HTR-8/SVneo (cell line): ENCODE data around the gene CACNA1C.
A peak's percentile ranks its signal among the peaks of the same experiment; 100 is the strongest.

Experiments used
- DNase-seq: peaks from one replicate; pipeline ENCODE4 v3.0.0; 2011; ENCODE audit warnings: low spot score, mixed read lengths; ENCODE audit not compliant: insufficient read length
- FAIRE-seq: peaks from 2 replicates; lab custom pipeline; 2011; peaks lifted over from hg19 to GRCh38; lab: Jason Lieb, UNC

Gene CACNA1C

DNA sequence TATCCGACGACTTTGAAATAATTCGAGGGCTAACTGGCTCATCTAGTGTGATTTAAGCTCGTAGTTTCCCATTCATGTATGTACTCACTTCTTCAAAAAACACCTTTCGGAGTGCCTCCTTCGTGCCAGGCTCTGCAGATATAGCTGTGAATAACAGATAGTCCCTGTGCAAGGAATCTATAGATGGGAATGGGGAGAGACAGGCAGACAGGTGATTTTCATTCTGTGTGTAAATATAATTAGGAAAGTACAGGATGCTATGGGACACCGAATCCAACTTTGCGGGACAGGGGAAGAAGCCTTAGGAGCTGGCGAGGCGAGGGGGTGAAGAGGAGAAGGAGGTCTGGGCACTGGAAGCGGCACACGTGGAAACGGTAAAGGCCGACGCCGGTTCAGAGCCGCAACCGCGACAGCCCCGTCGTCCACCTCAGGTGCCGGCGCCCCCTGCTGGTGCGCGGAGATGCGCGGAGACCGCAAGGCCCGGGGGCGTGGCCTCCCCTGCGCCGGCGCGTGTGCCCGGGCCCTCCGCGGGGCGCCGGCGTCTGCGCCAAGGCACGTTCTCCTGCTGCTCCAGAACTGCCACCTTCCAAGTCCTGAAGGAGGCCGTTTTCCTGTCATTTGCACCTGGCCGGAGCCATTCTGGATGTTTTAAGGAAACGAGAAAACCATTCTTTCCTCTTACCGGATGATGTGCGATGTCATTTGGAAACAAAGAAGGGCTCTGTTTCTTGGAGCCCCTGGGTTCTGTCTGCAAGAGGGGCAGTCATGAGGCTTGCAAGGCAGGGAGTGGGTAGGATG is 18.0 kb upstream of the CACNA1C start:
- peak; percentile 64 for FAIRE-seq
- DNase-seq = peak; percentile 85

DNA sequence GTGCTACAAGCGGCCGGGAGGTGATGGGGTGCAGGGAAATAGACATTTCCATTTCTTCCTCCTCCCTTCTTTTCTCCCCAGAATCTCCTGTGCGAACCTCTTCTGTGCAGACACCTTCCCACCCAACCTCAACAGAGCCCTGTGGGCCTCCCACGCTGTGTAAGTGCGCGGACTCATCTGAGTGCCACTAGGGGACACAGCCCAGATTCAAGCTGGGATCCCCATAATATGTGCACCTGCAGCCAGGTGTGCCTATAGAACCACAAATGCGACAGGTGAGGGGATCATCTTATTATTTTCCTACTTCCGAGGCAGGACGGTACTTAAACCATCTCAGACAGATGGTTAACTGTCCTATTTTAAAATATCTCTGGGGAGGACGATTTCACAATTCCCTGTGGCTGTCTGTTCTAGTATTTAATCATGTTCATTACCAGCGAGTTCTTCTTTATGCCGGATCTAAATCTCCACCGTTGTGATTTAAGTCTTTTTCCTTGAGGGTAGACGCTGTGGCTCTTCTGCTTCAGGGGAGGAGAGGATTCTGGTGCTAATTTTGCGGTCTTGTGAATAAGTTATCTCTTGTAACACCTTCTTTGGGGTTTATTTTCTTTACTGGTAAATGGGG is 17.2 kb upstream of the CACNA1C start:
- FAIRE-seq = no peak
- no peak for DNase-seq

DNA sequence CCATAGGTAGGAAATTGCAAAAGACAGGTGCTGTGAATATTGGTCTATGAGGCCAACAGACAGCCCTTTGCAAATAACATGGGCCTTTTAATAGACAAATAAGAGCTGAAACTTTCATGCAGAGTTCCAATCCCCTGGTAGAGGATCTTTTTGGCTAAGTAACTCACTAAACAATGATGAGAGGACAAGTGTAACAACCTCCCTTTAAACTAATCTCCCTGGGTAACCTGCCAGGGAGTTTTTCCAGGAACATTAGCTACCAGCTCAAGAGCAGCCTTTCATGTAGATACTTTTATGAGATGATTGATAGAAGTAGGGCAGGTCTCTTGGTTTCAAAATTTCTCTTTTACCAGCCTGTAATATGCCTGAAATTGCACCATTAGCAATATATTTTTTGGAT is 13.8 kb upstream of the CACNA1C start:
- FAIRE-seq (no peak), DNase-seq (no peak)

DNA sequence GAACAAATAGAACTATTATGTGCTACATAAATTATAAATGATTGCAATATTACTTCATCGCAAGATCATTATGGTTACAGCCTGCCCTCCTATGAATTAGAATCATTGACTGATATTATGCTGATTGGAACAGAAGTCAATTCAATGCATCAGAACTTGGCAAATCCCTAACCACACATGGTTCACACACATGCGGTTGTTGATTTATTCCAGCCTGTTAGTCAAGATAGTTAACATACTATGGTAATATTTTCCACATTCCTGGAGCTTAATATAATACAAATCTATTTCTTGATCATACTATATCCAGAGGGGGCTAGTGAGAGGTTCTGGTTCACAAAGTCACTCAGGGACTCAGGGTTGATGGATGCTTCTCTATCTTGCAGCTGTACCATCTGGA is 9.7 kb upstream of the CACNA1C start:
- FAIRE-seq (no peak), DNase-seq (no peak)

DNA sequence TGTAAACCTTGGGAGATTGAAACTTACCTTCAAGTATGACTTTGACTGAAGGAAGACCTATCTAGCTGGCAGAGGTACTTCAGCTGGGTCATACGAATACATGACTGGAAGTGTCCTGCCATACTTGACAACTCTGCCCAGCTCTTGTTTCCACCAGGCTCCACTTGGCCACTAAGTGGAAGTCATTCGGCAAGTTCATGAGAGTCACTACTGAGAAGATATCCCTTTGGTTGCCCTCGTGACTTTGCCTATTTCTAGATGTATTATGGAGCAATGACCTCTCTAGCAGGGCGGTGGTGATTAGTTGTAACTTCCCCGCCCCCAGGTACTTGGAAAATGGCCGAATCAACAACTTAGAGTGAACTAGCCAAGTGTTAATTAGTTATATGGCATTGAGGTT is 8.6 kb upstream of the CACNA1C start:
- FAIRE-seq = no peak
- no peak for DNase-seq

DNA sequence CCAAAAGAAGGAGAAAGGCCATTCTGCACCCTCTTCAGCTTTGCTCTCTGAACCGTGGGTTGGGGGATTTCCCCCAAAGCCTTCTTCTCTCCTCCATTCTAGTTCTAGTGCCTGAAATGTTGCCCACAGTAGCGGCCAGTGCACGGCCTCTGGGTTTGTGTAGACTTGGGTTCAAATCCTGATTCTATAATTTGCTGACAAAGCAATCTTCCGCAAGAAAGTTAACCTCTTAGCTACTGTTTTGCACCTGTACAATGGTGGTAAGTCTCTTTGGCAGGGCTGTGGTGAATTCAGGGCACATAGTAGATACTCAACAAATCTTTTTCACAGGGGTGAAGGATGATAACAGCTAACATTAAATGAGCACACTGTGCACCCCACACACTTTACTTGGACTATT is 5.8 kb upstream of the CACNA1C start:
- DNase-seq (no peak), FAIRE-seq (no peak)

DNA sequence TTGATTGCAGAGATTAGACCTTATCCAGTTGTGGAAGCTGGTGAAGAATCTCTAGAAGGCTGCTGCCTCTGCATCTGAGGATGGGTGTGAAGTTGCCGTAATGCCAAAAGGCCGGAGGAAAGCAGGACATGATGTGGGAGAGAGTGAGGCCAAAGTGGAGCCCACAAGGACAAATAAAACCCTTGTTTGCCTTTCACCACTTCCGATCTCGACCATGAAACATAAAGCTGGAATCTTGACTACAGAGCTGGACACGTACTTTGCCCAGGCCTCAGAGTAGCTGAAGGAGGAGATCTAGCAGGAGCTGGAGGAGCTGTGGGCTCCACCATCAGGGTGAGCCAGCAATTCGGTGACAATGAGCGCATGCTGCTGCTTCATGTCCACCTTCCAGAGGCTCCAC is 5.0 kb upstream of the CACNA1C start:
- DNase-seq (no peak), FAIRE-seq (no peak)

DNA sequence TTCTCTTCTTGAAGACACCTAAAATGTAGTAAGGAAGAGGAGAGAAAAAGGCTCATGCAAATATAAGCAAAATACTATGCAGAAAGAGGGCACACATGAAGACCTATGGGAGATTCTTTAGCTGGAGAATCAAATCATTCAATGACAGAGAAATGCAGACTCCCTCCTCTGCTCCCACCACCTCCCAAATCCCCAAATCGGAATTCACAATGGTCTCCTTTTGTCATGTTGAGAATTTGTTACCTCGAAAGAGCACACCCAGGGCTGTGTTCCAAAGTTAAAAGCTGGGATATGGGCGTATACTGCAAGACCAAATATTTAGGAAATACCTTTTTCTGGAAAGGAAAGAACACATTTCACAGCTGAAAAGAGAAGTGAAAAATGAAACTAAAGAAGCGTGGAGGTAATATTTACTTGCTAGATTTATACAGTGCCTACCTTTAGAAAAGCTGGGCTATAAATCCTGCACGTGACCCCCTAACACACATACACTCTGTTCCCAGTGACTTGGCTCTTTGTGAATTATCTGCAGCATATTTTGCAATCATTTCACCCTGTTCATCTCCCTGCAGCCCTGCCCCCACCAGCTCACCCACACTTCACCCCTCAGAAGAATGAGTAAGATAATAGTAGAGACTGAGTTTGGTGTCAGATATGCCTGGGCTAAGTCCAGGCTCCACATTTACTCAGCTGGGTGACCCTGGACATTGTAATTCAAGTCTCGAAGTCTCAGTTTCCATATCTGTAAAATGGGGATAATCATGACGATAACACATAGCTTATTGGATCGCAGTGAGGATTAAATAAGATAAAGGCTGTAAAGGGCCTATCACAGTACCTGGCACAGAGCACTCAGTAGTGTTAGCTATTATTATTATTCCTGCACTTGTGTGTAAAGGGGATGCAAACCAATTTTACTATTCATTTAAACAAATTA is 2.9 kb upstream of the CACNA1C start:
- FAIRE-seq (no peak), DNase-seq (no peak)

DNA sequence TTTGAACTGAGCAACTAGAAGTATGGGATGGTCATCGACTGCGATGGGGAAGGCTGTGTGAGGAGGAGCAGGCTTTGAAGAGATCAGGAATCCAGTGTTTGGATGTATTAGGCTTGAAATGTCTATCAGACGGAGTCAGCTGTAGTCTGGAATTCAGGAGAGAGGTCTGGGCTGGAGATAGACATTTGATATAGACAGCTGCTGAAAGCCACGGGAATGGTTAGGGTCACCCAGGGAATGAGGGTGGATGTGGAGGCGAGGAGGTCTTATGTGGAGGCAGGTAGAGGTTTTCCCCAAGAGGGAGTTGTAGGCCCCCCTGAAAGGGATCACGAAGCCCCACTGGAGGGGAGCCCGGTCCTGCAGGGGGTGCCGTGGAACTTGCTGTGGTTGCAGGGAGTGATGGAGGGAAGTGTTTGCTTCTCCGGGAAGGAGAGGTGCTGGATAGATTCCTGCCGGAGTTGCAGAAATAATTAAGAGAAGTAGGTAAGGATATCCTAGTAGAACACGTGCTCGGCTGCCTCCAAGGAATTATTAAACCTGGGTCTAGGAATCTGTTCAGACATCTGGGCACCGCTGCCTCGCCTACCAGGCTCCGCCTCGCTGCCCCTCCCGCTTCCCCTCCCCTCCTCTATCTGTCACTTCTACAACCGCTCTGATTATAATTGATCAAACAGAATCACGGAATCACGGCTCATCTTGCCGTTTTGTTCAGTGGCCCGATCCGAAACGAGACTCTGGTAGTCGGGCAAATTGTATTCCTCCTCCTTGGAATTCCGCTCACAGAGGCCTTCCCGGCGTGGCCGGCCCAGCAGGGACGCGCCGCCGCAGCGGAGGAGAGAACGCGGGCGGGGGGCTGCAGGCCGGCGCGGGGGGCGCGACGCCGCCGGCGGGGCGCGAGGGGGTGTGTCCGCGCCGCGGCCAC is 826 bp upstream of the CACNA1C start:
- peak; percentile 16 for FAIRE-seq
- no peak for DNase-seq

DNA sequence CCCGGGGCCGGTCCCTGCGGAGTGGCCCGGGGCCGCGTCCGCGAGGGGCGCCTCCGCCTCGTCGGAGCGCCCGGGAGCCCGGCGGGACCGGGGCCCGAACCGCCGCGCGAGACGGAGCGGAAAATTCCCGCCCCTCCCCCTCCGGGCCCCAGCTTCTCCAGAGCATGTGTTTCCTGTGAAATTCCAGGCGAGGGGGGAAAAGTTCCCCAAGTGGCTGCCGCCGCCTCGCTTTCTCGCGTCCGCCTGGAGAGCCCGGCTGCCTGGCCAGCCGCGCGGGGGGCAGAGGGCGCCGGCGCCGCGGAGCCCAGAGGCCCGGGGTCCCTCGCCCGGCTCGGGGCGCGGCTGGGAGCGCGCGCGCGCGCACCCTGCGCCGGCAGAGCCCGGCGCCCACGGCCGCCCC is 904 bp downstream of the CACNA1C start:
- DNase-seq = peak; percentile 34

DNA sequence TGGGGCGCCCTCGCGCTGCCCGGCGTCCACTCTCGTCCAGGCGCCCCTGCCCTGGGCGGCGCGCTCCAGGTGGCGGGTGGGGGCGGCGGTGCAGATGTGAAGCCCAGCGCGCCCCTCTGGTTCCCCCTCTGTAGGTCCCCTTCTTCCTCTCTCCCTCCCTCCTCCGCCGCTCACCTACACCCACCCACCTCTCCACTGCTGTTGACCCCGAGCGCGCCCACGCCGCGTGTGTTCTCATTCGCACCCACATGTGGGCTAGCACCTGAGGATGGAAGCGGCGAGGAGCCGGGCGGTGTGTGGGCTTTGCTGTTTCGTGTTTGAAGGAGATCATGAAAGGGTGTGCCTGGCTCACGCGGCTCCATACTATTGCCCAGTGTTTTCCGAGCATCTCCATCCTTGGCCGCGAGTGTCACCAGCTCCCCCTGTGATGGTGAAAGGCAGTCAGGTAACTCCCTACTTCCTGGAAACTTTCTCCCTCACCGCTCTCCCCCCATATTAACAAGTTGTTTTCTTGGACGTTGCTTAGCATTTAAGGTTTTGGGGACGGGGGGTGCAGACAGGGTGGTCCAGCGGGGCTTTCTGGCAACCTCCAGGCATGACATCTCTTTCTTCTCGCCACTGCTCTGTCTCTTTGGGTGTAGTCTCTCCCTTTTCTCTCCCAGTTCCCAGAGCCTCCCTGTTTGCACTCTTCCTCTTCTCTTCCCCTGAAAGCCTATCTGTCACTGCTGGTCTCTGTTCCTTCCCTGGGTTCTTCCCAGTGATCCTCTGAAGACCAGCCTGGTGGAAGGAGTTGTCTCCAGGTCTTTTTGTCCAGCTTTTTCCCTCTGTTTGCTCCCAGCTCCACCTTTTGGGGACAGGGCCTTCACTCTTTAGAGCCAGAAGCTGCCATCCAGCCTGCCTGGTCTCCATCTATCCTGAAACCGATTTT is 1.6 kb downstream of the CACNA1C start:
- peak; percentile 13 for FAIRE-seq
- DNase-seq = no peak

More for the DNA sequence above, 904 bp downstream of the CACNA1C start:
- FAIRE-seq = no peak

DNA sequence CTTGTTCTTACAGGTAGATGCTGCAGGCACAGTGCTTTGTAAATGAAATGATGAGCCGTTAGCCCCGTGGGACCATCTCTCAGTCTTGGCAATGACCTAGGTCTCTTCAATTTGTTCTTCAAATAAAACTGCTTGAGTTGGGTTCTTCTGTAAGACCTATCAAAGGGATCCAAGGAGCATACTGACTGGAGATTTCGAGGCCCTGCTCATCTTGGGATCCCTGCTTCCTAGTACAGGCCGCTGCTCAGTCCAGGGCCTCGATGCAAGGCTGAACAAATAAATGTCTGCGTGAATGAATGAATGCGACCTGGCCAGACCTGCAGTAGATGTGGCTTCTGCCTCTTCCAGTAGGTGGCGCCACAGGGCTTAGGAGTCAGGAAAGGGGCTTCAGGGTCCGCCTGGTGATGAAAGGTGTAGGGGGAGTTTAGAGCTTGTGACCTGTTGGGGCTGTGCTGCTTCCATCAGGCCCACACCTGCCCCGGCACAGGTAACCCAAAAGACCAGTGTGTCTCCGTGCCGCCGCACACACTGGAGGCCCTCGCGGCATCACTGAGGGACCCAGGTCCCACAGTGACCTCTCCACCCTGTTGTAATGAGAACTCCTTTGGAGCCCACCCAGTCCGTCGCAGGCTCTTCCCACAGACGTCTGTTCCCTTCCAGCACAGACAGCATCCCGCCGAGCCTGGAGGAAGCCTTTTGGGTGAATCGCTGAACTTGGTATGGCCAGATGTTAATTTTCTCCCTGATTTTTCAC is 4.4 kb downstream of the CACNA1C start:
- no peak for FAIRE-seq

DNA sequence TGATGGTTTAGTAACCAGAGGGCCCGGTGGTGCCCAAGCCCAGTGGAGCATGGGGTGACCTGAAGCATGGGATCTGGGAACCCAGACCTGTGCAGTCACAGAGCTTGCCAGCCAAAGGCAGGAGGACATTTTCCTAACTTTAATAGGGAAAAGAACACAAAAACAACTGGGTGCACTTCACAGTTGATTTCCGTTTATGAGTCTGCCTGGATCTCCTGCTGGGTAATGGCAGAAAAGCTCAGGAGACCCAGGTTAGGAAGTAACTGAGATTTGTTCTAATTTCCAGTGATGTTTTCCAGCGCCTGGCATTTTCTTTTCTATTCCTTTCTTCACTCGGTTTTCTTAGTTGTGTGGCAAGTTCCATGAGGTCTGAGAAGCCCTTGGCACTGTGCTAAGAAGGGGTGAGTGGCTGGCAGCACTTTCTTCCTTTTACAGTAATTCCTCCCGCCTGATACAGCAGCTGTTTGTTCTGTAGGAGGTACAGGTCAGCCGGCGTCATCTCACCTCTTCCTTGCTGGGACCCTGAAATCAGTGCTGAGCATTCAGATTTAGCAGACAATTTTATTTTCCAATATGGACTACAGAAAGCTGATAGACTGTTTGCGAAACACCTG is 5.1 kb downstream of the CACNA1C start:
- FAIRE-seq (no peak), DNase-seq (no peak)

More for the DNA sequence above, 4.4 kb downstream of the CACNA1C start:
- peak; percentile 70 for DNase-seq

DNA sequence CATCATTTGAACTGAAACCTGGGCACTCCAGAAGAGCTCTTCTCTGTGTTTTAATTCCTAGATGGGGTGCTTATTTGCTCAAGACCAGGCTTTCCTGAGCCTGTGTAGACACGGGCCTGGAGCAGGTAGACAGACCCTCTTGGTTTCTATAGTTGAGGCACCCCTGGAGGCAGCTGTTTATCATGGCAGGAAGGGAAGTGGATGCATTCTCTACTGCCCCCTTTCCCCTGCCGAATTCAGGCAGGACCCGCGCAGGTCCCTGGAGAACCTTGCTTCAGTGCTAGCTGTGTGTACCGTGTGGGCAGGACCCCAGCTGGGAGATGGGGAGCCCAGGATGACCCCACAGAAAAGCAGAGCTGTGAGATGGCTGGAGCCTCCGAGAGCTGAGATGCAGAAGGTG is 6.0 kb downstream of the CACNA1C start:
- FAIRE-seq (no peak), DNase-seq (no peak)

DNA sequence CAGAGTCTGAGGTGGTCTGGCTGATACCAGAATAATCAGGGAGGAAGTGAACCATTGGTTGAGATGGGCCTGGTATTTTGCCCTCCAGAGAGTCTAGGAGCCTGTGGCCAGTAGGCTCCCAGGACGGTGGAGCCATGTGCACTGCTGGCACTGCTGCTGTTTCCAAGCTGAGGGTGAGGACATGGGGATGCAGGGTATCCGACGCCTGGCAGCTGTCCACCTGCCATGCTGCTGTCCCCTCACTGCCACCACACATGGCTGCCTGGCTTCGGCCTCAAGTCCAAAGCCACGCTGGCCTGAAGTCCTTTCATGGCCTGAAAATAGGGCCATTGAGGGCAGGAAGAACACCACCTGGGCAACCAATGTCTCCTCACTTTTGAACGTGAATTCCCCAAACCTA is 8.6 kb downstream of the CACNA1C start:
- DNase-seq (no peak), FAIRE-seq (peak; percentile 23)

DNA sequence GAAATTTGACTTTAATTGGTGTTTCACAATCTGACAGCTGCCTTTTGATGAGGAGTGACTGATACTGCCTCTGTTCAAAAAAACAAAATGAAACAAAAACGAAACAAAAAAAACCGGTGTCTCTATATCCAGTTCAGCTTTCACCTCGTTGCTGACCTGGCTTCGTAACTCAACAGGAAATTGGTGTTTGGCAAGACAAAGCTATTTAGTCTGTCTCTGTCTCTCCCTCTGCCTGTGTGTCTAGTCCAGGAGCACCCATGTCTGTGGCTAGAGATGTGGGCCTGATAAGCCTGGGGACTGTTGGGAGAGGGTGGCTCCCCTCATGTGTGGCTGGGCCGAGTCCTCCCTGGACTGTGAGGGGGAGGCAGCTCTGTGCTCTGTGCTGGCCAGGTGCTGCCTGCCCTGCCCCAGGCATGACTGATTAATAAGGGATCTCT is 11.3 kb downstream of the CACNA1C start:
- FAIRE-seq (no peak), DNase-seq (peak; percentile 54)

DNA sequence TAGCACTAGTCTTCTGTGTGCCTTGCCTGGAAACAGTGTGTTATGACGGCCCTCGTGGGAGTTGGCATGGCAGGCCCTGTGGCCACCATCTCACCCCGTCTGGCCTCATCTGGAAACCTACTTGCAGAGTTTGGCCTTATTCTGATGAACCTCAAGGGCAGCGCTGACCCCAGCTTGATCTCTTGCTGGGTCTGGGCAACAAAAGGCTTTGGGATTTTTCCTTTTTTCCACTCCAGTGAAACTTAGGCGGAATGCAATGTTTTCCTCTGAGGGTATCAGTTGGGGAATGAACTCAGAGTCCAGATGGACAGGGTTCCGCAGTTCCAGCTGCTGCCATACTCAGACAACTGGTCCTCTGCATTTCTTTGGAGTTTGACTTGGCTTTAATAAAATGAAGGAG is 15.9 kb downstream of the CACNA1C start:
- FAIRE-seq = no peak
- no peak for DNase-seq
